ENCODE measurements around the gene ATG4C. TPM values are rescaled to one million over a fixed set of nuclear protein-coding genes. Genes with fewer than 3 reads are reported as not detected.
A peak's percentile ranks its signal among the peaks of the same experiment; 100 is the strongest.
"Not testable (repeated sequence)": the region's sequence is repeated elsewhere in the genome, so short reads cannot be mapped to it uniquely, and the experiment has no call there.

Gene ATG4C
- total RNA-seq, 4 donors from 2014 or later: 3.9 to 14.2 (median 7.7) TPM

DNA sequence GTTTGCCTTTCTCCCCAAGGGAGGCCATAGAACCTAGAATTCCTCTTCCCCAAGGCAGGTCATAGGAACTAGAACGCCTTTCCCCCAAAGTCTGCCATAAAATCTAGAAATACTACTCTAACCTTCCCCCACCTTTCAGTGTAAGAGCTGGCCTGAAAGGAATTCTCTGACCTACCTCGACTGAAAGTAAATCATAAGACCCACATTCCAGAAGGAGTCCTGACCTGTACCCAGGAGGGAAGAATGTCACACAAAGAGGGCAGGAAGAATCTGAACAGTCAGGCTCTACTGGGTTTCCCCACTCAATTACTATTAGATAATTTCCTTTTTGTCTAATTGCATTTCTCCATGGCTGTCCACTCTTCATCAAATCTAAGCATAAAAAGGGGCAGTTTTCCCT lies 5.7 kb upstream of the ATG4C start:
- no peaks in the 10 kb centered on the region for H3K27me3 ChIP-seq
- no peak for DNase-seq (ENCODE audit: low spot score in 2 of 2)
- TF ChIP-seq, protein P1, sequence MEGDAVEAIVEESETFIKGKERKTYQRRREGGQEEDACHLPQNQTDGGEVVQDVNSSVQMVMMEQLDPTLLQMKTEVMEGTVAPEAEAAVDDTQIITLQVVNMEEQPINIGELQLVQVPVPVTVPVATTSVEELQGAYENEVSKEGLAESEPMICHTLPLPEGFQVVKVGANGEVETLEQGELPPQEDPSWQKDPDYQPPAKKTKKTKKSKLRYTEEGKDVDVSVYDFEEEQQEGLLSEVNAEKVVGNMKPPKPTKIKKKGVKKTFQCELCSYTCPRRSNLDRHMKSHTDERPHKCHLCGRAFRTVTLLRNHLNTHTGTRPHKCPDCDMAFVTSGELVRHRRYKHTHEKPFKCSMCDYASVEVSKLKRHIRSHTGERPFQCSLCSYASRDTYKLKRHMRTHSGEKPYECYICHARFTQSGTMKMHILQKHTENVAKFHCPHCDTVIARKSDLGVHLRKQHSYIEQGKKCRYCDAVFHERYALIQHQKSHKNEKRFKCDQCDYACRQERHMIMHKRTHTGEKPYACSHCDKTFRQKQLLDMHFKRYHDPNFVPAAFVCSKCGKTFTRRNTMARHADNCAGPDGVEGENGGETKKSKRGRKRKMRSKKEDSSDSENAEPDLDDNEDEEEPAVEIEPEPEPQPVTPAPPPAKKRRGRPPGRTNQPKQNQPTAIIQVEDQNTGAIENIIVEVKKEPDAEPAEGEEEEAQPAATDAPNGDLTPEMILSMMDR (IDR thresholded peaks at IDR 0.05): no peak
- TF ChIP-seq POLR2A (IDR thresholded peaks at IDR 0.05): no peak
- TF ChIP-seq EP300 (IDR thresholded peaks at IDR 0.05): no peak
- WGBS, 2 donors: 56 to 60% methylated on average over 2 of the region's 2 CpGs
- H3K36me3 ChIP-seq: no peaks in the 10 kb centered on the region
- no peak overlapping the region for H3K27ac ChIP-seq
- peaks cover 0 to 11% (median 1%) of the 10 kb centered on the region in 4 donors for H3K4me1 ChIP-seq
- no peak overlapping the region for H3K4me3 ChIP-seq
- peaks cover 0 to 3% (median 0%) of the 10 kb centered on the region in 4 donors for H3K9me3 ChIP-seq

DNA sequence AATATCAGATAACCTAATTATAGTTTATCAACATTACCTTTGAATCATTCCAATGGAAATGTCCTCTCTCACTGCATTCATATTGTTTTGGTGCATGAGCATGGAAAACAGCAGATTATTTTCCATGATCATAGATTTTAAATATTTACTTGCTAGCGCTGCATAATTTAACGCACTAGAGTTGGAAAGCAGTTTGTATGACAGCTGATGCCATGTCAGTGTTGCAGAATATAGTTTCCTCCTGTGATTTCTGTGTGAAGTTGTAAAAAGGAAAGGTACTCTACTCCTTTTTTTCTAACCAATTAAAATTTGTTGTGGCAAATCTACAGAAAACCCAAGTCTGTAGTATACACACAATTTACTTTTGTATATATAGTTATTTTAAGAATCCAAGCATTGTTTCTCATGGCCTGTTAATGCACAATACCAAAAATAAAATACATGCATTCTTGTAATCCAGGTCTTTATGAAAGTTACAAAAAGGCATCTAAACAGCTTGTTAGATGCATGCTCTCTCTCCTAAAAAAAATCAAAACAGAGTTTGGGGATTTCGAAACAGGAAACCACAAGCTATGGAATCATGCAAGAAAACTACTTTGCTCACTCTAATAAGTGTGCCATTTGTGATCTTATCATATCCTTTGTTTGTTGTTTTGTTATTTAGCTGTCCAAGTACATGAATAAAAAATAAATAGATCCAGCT lies 1.9 kb upstream of the ATG4C start:
- no peak for DNase-seq (ENCODE audit: low spot score in 2 of 2)
- WGBS, 2 donors: 74 to 87% methylated on average over 3 of the region's 3 CpGs
- H3K4me3 ChIP-seq: no peak overlapping the region
- H3K9me3 ChIP-seq: no peaks in the 10 kb centered on the region
- no peaks in the 10 kb centered on the region for H3K27me3 ChIP-seq
- TF ChIP-seq, protein P1 (IDR thresholded peaks at IDR 0.05): no peak
- peaks cover 0 to 28% (median 11%) of the 10 kb centered on the region in 4 donors for H3K4me1 ChIP-seq
- no peaks in the 10 kb centered on the region for H3K36me3 ChIP-seq
- no peak overlapping the region for H3K27ac ChIP-seq

DNA sequence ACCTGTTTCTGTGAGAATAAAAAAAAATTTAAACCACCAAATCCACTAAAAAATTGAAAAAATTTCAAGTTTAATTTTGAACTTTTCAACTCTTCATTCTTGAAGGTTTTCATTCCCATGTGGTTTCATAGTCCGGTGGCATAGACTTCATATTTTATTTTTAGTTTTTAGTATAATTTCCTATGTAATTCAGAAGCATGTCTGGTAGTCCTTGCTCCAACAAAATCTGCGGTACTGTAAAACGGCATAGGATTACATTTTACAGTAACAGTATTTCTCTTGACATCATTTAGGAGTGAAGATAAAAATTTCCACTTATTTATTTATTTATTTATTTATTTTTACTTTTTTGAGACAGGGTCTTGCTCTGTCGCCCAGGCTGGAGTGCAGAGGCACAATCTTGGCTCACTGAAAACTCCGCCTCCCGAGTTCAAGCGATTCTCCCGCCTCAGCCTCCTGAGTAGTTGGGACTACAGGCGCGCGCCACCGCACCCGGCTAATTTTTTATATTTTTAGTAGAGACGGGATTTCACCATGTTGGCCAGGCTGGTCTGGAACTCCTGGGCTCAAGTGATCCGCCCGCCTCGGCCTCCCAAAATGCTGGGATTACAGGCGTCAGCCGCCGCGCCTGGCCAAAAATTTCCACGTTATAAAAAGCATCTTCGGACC lies 1.3 kb upstream of the ATG4C start:
- DNase-seq (ENCODE audit: low spot score in 2 of 2); H3K9me3 ChIP-seq; H3K36me3 ChIP-seq; H3K27me3 ChIP-seq; H3K27ac ChIP-seq: not testable (repeated sequence)
- H3K4me1 ChIP-seq: peaks cover 0 to 28% (median 11%) of the 10 kb centered on the region in 4 donors
- WGBS, 2 donors: 88 to 93% methylated on average over 23 of the region's 23 CpGs
- H3K4me3 ChIP-seq: peak overlapping the region in 1 of 4 donors; percentile 85

DNA sequence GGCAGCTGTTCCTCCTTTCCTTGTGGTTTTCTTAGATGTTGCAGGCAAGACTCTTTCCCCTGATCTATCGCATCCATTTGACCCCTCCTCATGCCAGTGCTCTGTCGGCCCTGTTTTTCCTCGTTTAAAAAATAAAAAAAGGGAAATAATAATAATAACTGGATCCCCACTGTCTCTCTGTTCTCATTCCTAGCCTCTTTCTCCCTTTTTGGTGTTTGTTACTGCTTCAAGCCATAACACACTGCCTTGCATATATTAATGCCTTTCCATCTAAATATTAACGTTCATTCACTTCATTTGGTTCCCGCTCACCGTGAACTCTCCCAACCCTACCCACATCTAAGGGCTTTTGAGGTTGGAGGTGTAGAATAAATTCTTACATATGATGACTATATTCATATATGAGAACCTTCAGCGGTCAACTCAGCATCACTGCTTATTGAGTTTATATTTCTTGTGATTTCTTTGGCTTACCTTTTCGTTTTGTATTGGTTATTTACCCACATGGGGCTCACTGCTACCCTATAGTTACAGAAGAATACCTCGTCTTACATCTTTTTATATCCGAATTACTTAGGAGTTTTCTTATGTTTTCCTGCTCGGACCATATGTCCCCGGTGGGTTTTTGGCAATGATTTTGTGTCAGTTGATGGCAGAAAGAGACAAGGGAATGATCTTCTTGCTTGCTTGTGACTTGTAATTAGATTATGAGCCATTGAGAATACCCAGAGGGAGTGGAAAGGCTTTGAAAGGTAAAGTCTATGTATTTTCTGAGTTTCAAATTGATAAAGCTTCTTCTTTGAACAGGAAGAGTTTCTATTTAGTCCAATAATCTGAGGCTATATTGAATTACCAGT lies 805 bp downstream of the ATG4C start:
- H3K36me3 ChIP-seq: no peaks in the 10 kb centered on the region
- no peaks in the 10 kb centered on the region for H3K27me3 ChIP-seq
- DNase-seq (ENCODE audit: low spot score in 2 of 2): no peak
- TF ChIP-seq POLR2A (IDR thresholded peaks at IDR 0.05) (no peak), EP300 (IDR thresholded peaks at IDR 0.05) (no peak)
- TF ChIP-seq, protein P1 (IDR thresholded peaks at IDR 0.05): no peak
- 8 to 10% methylated on average over 12 of the region's 12 CpGs for WGBS, 2 donors
- H3K9me3 ChIP-seq: no peaks in the 10 kb centered on the region
- peak overlapping the region in 3 of 4 donors; percentile 84 to 95 (median 88) for H3K27ac ChIP-seq
- H3K4me1 ChIP-seq: peaks cover 0 to 28% (median 11%) of the 10 kb centered on the region in 4 donors
- H3K4me3 ChIP-seq: peak overlapping the region; percentile 73 to 91 (median 79)

DNA sequence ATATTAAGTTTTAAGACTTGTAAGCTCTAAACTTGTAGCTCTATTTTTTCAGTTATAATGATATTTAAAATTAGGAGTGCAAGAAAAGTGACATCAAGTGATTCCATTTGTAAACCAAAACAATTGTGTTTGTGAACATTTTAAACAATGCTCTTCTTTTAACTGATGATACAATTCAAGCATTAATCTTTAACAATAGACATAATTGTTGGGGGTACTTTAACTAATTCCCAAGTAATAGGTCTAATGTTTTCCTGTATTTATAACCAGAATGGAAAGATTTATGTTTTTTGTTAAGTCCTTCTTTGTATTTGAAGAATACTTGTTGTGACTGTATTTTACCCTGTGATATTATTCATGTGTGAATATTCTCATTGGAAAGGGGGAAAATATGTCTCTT lies 6.8 kb downstream of the ATG4C start:
- Histone ChIP-seq H3K4me3 (no peak overlapping the region), H3K27me3 (no peaks in the 10 kb centered on the region), H3K4me1 (peaks cover 0 to 12% (median 2%) of the 10 kb centered on the region in 4 donors), H3K9me3 (no peaks in the 10 kb centered on the region), H3K27ac (no peak overlapping the region), H3K36me3 (no peaks in the 10 kb centered on the region)
- no peak for DNase-seq (ENCODE audit: low spot score in 2 of 2)
- TF ChIP-seq POLR2A (IDR thresholded peaks at IDR 0.05): no peak
- TF ChIP-seq EP300 (IDR thresholded peaks at IDR 0.05): no peak
- TF ChIP-seq, protein P1 (IDR thresholded peaks at IDR 0.05): no peak
